Measurements from ENCODE around the gene PRKCSH. TPM values are rescaled to one million over a fixed set of nuclear protein-coding genes. Genes with fewer than 3 reads are reported as not detected.

Gene PRKCSH
- total RNA-seq, 1 experiment from 2014 or later = 110 TPM

GRCh38 chr19:11408591-11408990 is 26.8 kb upstream of the PRKCSH start:
- no peak overlapping the region for H3K27ac ChIP-seq
- no peaks in the 10 kb centered on the region; the same call in 1 of the 2 replicates for H3K27me3 ChIP-seq (replicated peaks)
- no peak overlapping the region for H3K4me3 ChIP-seq
- H3K4me1 ChIP-seq (replicated peaks) = peaks cover 5% of the 10 kb centered on the region; the same call in 1 of the 2 replicates
- no peak for DNase-seq (ENCODE audit: low read depth in 1 of 2, low spot score in 2 of 2)
- H3K36me3 ChIP-seq = no peaks in the 10 kb centered on the region
- H3K9me3 ChIP-seq (replicated peaks) = no peaks in the 10 kb centered on the region

- DNase-seq (ENCODE audit: low read depth in 1 of 2, low spot score in 2 of 2) = peak in 1 of 2 experiments; percentile 28
- Histone ChIP-seq H3K4me3 (no peak overlapping the region), H3K9me3 (replicated peaks) (no peaks in the 10 kb centered on the region), H3K27ac (no peak overlapping the region), H3K27me3 (replicated peaks) (no peaks in the 10 kb centered on the region; the same call in 1 of the 2 replicates), H3K36me3 (no peaks in the 10 kb centered on the region), H3K4me1 (replicated peaks) (peaks cover 5% of the 10 kb centered on the region; the same call in 1 of the 2 replicates)
These were observed 24.8 kb upstream of the PRKCSH start for GRCh38 chr19:11410682-11411081.

- Histone ChIP-seq H3K27ac (no peak overlapping the region), H3K27me3 (replicated peaks) (peaks cover 11% of the 10 kb centered on the region), H3K4me3 (no peak overlapping the region), H3K36me3 (no peaks in the 10 kb centered on the region), H3K9me3 (replicated peaks) (no peaks in the 10 kb centered on the region), H3K4me1 (replicated peaks) (peaks cover 13% of the 10 kb centered on the region)
- no peak for DNase-seq (ENCODE audit: low read depth in 1 of 2, low spot score in 2 of 2)
These were observed 20.9 kb upstream of the PRKCSH start for GRCh38 chr19:11414544-11414943.

GRCh38 chr19:11416346-11417052 is 18.9 kb upstream of the PRKCSH start:
- no peak overlapping the region for H3K27ac ChIP-seq
- no peak for DNase-seq (ENCODE audit: low read depth in 1 of 2, low spot score in 2 of 2)
- no peak overlapping the region for H3K4me3 ChIP-seq
- H3K27me3 ChIP-seq (replicated peaks) = peaks cover 29% of the 10 kb centered on the region
- no peaks in the 10 kb centered on the region for H3K9me3 ChIP-seq (replicated peaks)
- H3K36me3 ChIP-seq = no peaks in the 10 kb centered on the region
- H3K4me1 ChIP-seq (replicated peaks) = peaks cover 8% of the 10 kb centered on the region

- Histone ChIP-seq H3K27me3 (replicated peaks) (peaks cover 44% of the 10 kb centered on the region), H3K27ac (no peak overlapping the region), H3K36me3 (no peaks in the 10 kb centered on the region), H3K4me1 (replicated peaks) (peaks cover 14% of the 10 kb centered on the region), H3K4me3 (no peak overlapping the region), H3K9me3 (replicated peaks) (0 out of 2 replicates have a peak, but pooled peaks cover 3% of the 10 kb centered on the region)
- DNase-seq (ENCODE audit: low read depth in 1 of 2, low spot score in 2 of 2) = no peak
These were observed 17.3 kb upstream of the PRKCSH start for GRCh38 chr19:11418094-11418548.

GRCh38 chr19:11418549-11419506 is 16.6 kb upstream of the PRKCSH start, which contains the start of gene RGL3:
Gene RGL3, minus strand, starts transcription at chr19:11419314. Its CDS starts 36 bp downstream, at chr19:11419278.
- Histone ChIP-seq H3K4me3 (peak within 1 kb of the TSS; percentile 29), H3K27me3 (replicated peaks) (peaks cover 48% of the 10 kb centered on the region), H3K27ac (no peak within 1 kb of the TSS), H3K36me3 (no peaks in the 10 kb centered on the region), H3K4me1 (replicated peaks) (peaks cover 14% of the 10 kb centered on the region), H3K9me3 (replicated peaks) (0 out of 2 replicates have a peak, but pooled peaks cover 3% of the 10 kb centered on the region)
- DNase-seq (ENCODE audit: low read depth in 1 of 2, low spot score in 2 of 2) = no peak

GRCh38 chr19:11420429-11421370 is 14.7 kb upstream of the PRKCSH start:
- Histone ChIP-seq H3K9me3 (replicated peaks) (0 out of 2 replicates have a peak, but pooled peaks cover 3% of the 10 kb centered on the region), H3K27ac (no peak overlapping the region), H3K4me1 (replicated peaks) (peaks cover 14% of the 10 kb centered on the region), H3K36me3 (no peaks in the 10 kb centered on the region), H3K27me3 (replicated peaks) (peaks cover 51% of the 10 kb centered on the region), H3K4me3 (no peak overlapping the region)
- no peak for DNase-seq (ENCODE audit: low read depth in 1 of 2, low spot score in 2 of 2)

GRCh38 chr19:11421371-11422098 is 13.9 kb upstream of the PRKCSH start:
- no peak overlapping the region for H3K4me3 ChIP-seq
- no peak for DNase-seq (ENCODE audit: low read depth in 1 of 2, low spot score in 2 of 2)
- H3K27ac ChIP-seq = no peak overlapping the region
- 0 out of 2 replicates have a peak, but pooled peaks cover 3% of the 10 kb centered on the region for H3K9me3 ChIP-seq (replicated peaks)
- H3K27me3 ChIP-seq (replicated peaks) = peaks cover 51% of the 10 kb centered on the region
- no peaks in the 10 kb centered on the region for H3K36me3 ChIP-seq
- H3K4me1 ChIP-seq (replicated peaks) = peaks cover 14% of the 10 kb centered on the region

GRCh38 chr19:11422163-11423065 is 13.0 kb upstream of the PRKCSH start:
- H3K9me3 ChIP-seq (replicated peaks) = 0 out of 2 replicates have a peak, but pooled peaks cover 3% of the 10 kb centered on the region
- H3K27me3 ChIP-seq (replicated peaks) = peaks cover 51% of the 10 kb centered on the region
- H3K4me3 ChIP-seq = no peak overlapping the region
- peaks cover 14% of the 10 kb centered on the region for H3K4me1 ChIP-seq (replicated peaks)
- no peaks in the 10 kb centered on the region for H3K36me3 ChIP-seq
- H3K27ac ChIP-seq = no peak overlapping the region
- DNase-seq (ENCODE audit: low read depth in 1 of 2, low spot score in 2 of 2) = peak in 1 of 2 experiments; percentile 30

- Histone ChIP-seq H3K27me3 (replicated peaks) (peaks cover 51% of the 10 kb centered on the region), H3K36me3 (no peaks in the 10 kb centered on the region)
These were observed 12.2 kb upstream of the PRKCSH start for GRCh38 chr19:11423164-11423790.

GRCh38 chr19:11423791-11424181 is 11.6 kb upstream of the PRKCSH start:
- DNase-seq (ENCODE audit: low read depth in 1 of 2, low spot score in 2 of 2) = no peak
- Histone ChIP-seq H3K4me3 (no peak overlapping the region), H3K27ac (no peak overlapping the region)

More at GRCh38 chr19:11423164-11423790, 12.2 kb upstream of the PRKCSH start:
- H3K27ac ChIP-seq = no peak overlapping the region
- H3K4me3 ChIP-seq = no peak overlapping the region
- DNase-seq (ENCODE audit: low read depth in 1 of 2, low spot score in 2 of 2) = no peak
- 0 out of 2 replicates have a peak, but pooled peaks cover 3% of the 10 kb centered on the region for H3K9me3 ChIP-seq (replicated peaks)
- peaks cover 14% of the 10 kb centered on the region for H3K4me1 ChIP-seq (replicated peaks)

More at GRCh38 chr19:11423791-11424181, 11.6 kb upstream of the PRKCSH start:
- Histone ChIP-seq H3K27me3 (replicated peaks) (peaks cover 45% of the 10 kb centered on the region), H3K4me1 (replicated peaks) (peaks cover 9% of the 10 kb centered on the region), H3K36me3 (no peaks in the 10 kb centered on the region), H3K9me3 (replicated peaks) (0 out of 2 replicates have a peak, but pooled peaks cover 3% of the 10 kb centered on the region)
